HepG2 (cell line): ENCODE data around the gene HDAC4.

Source experiments
- EZH2 ChIP-seq: conservative IDR thresholded peaks from 2 replicates; pipeline ENCODE4 v1.6.1; 2012; ENCODE audit warnings: mild to moderate bottlenecking, low read depth, low read length, moderate library complexity
- HCFC1 ChIP-seq: fragments of 150-350 bp; IDR thresholded peaks from 2 replicates; pipeline ENCODE4 v1.6.1; 2014; ENCODE audit warnings: low read depth, low read length
- KDM4B ChIP-seq: sonication (generic); formaldehyde crosslinking; IDR thresholded peaks from 2 replicates; pipeline ENCODE4 v1.4.0; 2020; ENCODE audit warnings: missing genetic modification reagents
- MAFK ChIP-seq, 2 experiments: IDR thresholded peaks in 1 of 2; conservative IDR thresholded peaks in 1 of 2; 2 replicates each; pipeline ENCODE4 v1.6.1; 2011; ENCODE audit warnings: improper control_type of control experiment in 2 of 2, low read length in 2 of 2
- ZBTB42 ChIP-seq: sonication (generic); formaldehyde crosslinking; IDR thresholded peaks from 2 replicates; pipeline ENCODE4 v1.5.0; 2020; ENCODE audit warnings: mild to moderate bottlenecking, missing genetic modification reagents
- TF ChIP-seq, protein P1 (sequence below): sonication (generic); formaldehyde crosslinking; IDR thresholded peaks from 2 replicates; pipeline ENCODE4 v1.5.1; 2020; ENCODE audit warnings: missing genetic modification reagents, mild to moderate bottlenecking, borderline replicate concordance
- TF ChIP-seq, protein P2 (sequence below): sonication (generic); formaldehyde crosslinking; conservative IDR thresholded peaks from 2 replicates; pipeline ENCODE4 v1.8.1; 2023; ENCODE audit warnings: missing genetic modification reagents
- TF ChIP-seq, protein P3 (sequence below): sonication (generic); formaldehyde crosslinking; IDR thresholded peaks from 2 replicates; pipeline ENCODE4 v1.5.1; 2020; ENCODE audit warnings: mild to moderate bottlenecking, missing genetic modification reagents, moderate library complexity
- TF ChIP-seq, protein P4 (sequence below): sonication (generic); formaldehyde crosslinking; IDR thresholded peaks from 2 replicates; pipeline ENCODE4 v1.4.0; 2020; ENCODE audit warnings: missing genetic modification reagents

DNA sequence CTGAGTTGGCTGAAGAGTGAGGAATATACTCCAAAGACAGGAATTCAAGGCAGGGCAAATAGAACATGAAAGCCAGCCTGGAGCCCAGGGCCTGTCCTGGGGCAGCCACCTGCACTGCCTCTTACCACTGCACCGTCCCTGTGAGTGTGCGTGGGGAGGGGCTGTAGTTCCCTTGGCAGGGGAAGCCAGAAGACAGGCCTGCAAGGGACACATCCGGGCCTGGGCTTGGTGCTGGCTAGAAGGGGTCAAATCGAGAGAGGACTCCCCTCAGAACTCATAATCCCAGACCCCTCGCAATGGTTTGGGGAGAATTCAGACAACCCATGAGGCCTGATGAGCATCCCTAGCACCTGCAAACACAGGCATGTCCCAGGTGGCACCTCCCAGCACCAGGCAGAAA, 87.0 kb downstream of the HDAC4 start:
- no peak for TF ChIP-seq MAFK (conservative IDR thresholded peaks at IDR 0.05 in 1 of 2, IDR thresholded peaks at IDR 0.05 in 1 of 2; ENCODE audit: low read length in 2 of 2)
- TF ChIP-seq EZH2, result no peak
- TF ChIP-seq, protein P1, sequence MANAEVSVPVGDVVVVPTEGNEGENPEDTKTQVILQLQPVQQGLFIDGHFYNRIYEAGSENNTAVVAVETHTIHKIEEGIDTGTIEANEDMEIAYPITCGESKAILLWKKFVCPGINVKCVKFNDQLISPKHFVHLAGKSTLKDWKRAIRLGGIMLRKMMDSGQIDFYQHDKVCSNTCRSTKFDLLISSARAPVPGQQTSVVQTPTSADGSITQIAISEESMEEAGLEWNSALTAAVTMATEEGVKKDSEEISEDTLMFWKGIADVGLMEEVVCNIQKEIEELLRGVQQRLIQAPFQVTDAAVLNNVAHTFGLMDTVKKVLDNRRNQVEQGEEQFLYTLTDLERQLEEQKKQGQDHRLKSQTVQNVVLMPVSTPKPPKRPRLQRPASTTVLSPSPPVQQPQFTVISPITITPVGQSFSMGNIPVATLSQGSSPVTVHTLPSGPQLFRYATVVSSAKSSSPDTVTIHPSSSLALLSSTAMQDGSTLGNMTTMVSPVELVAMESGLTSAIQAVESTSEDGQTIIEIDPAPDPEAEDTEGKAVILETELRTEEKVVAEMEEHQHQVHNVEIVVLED (CRISPR knock-in tag), result no peak
- TF ChIP-seq, protein P2, sequence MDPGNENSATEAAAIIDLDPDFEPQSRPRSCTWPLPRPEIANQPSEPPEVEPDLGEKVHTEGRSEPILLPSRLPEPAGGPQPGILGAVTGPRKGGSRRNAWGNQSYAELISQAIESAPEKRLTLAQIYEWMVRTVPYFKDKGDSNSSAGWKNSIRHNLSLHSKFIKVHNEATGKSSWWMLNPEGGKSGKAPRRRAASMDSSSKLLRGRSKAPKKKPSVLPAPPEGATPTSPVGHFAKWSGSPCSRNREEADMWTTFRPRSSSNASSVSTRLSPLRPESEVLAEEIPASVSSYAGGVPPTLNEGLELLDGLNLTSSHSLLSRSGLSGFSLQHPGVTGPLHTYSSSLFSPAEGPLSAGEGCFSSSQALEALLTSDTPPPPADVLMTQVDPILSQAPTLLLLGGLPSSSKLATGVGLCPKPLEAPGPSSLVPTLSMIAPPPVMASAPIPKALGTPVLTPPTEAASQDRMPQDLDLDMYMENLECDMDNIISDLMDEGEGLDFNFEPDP (CRISPR knock-in tag), result no peak
- no peak for TF ChIP-seq ZBTB42 (CRISPR knock-in tag)
- TF ChIP-seq, protein P3, sequence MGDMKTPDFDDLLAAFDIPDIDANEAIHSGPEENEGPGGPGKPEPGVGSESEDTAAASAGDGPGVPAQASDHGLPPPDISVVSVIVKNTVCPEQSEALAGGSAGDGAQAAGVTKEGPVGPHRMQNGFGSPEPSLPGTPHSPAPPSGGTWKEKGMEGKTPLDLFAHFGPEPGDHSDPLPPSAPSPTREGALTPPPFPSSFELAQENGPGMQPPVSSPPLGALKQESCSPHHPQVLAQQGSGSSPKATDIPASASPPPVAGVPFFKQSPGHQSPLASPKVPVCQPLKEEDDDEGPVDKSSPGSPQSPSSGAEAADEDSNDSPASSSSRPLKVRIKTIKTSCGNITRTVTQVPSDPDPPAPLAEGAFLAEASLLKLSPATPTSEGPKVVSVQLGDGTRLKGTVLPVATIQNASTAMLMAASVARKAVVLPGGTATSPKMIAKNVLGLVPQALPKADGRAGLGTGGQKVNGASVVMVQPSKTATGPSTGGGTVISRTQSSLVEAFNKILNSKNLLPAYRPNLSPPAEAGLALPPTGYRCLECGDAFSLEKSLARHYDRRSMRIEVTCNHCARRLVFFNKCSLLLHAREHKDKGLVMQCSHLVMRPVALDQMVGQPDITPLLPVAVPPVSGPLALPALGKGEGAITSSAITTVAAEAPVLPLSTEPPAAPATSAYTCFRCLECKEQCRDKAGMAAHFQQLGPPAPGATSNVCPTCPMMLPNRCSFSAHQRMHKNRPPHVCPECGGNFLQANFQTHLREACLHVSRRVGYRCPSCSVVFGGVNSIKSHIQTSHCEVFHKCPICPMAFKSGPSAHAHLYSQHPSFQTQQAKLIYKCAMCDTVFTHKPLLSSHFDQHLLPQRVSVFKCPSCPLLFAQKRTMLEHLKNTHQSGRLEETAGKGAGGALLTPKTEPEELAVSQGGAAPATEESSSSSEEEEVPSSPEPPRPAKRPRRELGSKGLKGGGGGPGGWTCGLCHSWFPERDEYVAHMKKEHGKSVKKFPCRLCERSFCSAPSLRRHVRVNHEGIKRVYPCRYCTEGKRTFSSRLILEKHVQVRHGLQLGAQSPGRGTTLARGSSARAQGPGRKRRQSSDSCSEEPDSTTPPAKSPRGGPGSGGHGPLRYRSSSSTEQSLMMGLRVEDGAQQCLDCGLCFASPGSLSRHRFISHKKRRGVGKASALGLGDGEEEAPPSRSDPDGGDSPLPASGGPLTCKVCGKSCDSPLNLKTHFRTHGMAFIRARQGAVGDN (CRISPR knock-in tag), result no peak
- TF ChIP-seq, protein P4, sequence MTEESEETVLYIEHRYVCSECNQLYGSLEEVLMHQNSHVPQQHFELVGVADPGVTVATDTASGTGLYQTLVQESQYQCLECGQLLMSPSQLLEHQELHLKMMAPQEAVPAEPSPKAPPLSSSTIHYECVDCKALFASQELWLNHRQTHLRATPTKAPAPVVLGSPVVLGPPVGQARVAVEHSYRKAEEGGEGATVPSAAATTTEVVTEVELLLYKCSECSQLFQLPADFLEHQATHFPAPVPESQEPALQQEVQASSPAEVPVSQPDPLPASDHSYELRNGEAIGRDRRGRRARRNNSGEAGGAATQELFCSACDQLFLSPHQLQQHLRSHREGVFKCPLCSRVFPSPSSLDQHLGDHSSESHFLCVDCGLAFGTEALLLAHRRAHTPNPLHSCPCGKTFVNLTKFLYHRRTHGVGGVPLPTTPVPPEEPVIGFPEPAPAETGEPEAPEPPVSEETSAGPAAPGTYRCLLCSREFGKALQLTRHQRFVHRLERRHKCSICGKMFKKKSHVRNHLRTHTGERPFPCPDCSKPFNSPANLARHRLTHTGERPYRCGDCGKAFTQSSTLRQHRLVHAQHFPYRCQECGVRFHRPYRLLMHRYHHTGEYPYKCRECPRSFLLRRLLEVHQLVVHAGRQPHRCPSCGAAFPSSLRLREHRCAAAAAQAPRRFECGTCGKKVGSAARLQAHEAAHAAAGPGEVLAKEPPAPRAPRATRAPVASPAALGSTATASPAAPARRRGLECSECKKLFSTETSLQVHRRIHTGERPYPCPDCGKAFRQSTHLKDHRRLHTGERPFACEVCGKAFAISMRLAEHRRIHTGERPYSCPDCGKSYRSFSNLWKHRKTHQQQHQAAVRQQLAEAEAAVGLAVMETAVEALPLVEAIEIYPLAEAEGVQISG, result no peak
- no peak for TF ChIP-seq KDM4B (CRISPR knock-in tag)
- no peak for TF ChIP-seq HCFC1
